Measurements from ENCODE around the gene TEC.

DNA sequence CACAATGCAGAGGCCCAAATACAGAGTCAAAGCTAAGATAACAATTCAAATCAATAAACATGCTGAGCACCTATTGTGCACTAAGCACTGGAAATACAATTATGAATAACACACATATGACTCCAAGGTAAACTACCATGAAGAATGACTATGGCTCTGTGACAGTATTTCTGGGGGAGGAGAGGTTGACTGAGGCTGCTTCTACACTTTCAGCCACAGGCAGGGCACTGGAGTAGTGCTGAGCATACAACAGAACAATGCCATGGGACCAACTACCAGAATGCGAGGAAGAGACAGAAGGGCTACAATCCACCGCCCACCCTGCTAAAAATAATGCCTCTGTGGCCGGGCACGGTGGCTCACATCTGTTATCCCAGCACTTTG is 13.7 kb downstream of the TEC start:
- TF ChIP-seq CTCF (conservative IDR thresholded peaks at IDR 0.05; ENCODE audit: low read length) (no peak), EZH2phosphoT487 (IDR thresholded peaks at IDR 0.05; ENCODE audit: borderline replicate concordance, low read depth, low read length) (no peak)
